Astrocyte of the hippocampus (primary cell): Measurements from ENCODE around the gene IGFBPL1.
A peak's percentile ranks its signal among the peaks of the same experiment; 100 is the strongest.
"Not testable (repeated sequence)": the region's sequence is repeated elsewhere in the genome, so short reads cannot be mapped to it uniquely, and the experiment has no call there.

Experiments used
- DNase-seq: peaks from one replicate; pipeline ENCODE4 v3.0.0; 2011; ENCODE audit warnings: low read depth, low spot score

IGFBPL1 gene

GRCh38 chr9:38377336-38378083 lies 46.7 kb downstream of the IGFBPL1 start:
- DNase-seq, result not testable (repeated sequence)

DNA sequence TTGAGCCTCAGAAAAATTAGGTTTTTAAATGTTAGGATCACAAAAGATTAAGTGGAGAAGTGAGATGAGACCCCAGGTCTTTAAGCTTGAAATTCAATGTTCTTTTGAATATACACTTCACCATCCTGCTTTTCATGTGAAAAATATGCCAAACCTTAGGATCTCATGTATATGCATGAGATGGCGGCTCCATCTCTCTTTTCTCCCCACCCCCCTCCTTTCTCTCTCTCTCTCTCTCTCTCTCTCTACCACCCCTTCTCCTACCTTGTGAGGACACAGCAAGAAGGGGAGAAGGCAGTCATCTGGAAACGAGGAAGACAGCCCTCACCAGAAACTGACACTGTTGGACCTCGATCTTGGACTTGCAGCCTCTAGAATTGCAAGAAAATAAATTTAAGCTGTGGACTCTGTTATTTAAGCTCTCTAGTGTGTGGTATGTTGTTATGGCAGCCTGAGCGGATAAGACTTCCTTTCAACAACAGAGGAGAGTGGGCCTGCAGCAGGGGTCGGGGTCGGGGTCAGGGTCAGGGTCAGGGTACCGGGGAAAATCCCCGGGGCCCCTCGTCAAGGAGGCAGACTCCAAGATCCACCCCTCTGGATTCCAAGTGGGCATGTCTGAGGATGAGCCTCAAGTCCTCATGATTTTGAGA lies 48.1 kb downstream of the IGFBPL1 start:
- DNase-seq, result no peak

DNA sequence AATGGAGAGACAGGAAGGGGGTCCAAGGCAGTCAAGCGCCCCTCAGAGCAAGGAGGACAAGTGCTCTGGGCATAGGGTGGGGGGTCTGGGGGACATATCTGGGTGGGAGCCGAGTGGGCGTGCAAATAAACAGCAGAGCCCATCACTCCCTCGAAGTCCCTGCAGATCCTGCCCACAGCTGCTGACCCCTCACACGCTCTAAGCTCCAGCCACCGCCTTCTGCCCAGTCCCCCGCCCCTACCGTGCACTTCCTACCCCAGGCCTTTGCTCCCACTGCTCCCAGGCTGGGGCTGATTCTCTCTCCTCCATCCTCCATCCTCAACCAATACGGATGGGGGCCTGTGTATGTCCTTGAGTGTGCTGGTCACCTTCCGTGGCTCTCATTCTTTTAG lies 48.7 kb downstream of the IGFBPL1 start:
- DNase-seq, result no peak

- no peak for DNase-seq
Observed at GRCh38 chr9:38374847-38375571, 49.2 kb downstream of the IGFBPL1 start.

- no peak for DNase-seq
Observed at GRCh38 chr9:38373679-38374078, 50.6 kb downstream of the IGFBPL1 start.

GRCh38 chr9:38372762-38373619 lies 51.3 kb downstream of the IGFBPL1 start:
- no peak for DNase-seq

DNA sequence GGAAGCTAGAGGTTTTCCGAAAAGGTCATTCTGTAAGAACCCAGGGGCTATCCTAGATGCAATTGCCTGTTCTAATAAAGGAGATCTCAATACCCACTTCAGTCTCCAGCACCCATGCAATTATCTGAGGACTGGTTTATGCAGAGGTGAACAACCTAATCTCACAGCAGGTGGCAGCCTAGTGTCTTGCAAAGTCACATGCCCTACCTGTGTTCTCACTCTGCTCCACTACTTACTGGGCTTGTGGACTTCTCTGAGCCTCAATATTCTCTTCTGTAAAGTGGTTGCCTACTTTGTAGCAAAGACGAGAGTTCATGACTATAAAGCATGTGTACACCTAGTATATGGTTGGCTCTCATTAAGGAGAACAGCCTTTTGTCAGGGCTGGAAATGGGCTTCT lies 52.8 kb downstream of the IGFBPL1 start:
- DNase-seq, result peak; percentile 40

- DNase-seq, result no peak
Observed at GRCh38 chr9:38370176-38370575, 54.1 kb downstream of the IGFBPL1 start.

- DNase-seq, result no peak
Observed at GRCh38 chr9:38368731-38369130, 55.5 kb downstream of the IGFBPL1 start.

- DNase-seq, result no peak
Observed at GRCh38 chr9:38367898-38368297, 56.4 kb downstream of the IGFBPL1 start.

DNA sequence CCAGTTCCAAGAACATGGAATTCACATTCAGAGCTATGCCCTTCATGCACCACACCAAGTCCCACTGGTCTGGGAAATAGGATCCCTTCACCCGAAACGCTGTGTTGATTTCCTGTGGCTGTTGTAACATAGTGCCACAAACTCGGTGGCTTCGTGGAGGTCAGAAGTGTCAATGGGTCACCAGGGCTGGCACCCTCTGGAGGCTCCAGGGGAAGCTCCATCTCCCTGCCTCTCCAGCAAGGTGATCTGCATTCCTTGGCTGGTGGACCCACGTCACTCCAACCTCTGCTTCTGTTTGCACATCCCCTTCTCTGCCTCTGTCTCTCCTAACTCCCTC lies 60.7 kb downstream of the IGFBPL1 start:
- no peak for DNase-seq

DNA sequence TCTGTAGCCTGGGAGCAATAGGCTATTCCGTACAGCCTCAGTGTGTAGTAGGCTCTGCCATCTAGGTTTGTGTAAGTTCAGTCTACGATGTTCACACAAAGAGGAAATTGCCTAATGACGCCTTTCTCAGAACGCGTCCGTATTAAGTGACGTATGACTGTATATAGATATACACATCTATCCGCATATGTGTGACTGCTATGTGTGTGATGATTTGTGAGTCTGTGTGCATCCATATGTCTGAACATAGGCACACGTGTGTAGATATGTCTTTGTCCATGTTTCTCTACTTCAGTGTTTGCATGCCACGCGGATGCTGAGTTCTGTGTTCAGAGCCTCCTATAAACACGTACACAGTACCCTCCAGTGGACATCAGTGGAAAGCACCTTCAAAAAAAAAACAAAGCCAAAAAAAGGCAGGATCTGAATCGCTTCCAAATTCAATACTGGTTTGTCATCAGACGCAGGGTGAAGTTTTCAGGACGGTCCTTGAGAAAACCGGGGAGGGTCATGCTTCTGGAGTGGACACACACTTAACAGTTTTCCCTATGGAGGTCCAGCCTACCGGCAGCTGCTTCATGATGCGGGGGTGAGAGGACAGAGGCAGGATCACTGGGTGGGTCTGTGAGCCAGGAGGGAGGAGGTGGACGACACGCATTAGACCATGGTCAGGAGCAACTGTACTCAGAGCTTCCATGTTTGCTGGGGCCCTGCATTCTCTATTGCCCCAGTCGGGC lies 61.2 kb downstream of the IGFBPL1 start:
- DNase-seq, result peak; percentile 90

DNA sequence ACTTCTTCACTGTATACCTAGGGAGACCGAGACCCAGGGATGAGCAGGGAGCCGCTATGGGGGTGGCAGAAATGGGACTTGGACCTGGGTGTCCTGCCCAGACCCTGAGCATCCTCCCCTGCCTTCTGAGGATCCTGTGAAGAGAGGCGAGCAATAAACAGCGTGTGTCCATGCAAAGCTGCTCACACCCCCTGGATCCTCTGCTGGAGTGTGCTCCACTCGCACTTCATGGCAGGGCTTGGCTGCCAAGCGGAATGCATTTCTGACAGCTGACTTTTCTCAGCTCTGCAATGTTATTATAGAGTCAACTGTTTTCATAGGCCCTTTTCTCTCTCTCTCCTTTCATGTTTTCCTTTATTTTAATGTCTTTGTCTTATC lies 62.8 kb downstream of the IGFBPL1 start:
- DNase-seq, result peak; percentile 60

DNA sequence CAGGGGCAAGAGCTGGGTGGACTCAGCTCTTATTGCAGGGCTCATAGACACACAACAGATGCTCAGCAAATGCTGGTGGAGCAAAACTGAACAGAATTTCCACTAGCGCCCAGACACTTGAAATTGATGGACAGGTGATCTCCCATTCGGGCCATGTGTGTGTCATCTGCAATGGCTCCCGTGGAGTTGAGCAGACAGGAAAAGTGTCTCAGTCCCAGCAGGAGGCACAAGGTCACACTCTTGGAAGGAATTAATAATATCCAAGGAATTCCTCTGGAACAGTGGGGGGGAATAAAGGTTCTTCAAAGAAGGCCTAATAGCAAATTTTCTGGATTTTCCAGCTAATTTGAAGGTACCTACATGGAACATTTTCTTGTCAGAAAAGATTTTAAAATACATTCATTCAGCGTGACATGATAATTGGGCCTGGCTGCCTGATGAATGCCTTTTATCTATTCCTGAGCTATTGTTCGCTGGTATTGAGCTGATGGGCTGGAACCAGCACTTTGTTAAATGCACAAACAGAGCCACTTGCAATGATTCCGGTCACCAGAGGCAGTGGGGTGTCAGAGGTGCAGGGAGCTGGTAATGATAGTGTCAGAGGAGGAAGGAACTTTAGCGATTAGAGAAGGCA lies 63.3 kb downstream of the IGFBPL1 start:
- DNase-seq, result no peak

GRCh38 chr9:38359689-38360385 lies 64.4 kb downstream of the IGFBPL1 start:
- DNase-seq, result peak; percentile 54

DNA sequence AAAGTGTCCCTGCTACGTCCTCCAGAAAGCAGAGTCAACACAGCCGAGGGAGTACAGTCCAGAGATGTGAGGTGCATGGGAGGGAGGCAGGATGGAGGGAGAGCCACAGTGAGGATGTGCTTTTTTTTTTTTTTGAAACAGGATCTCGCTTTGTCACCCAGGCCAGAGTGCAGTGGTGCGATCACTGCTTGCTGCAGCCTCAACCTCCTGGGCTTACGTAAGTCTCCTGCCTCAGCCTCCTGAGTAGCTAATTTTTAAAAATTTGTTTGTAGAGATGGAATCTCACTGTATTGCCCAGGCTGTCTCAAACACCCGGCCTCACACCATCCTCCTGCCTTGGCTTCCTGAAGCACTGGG lies 65.0 kb downstream of the IGFBPL1 start:
- no peak for DNase-seq

- DNase-seq, result peak; percentile 82
Observed at GRCh38 chr9:38358390-38359296, 65.6 kb downstream of the IGFBPL1 start.

- no peak for DNase-seq
Observed at GRCh38 chr9:38357350-38358114, 66.7 kb downstream of the IGFBPL1 start.
